ENCODE results near the gene PTPRD.

Gene PTPRD

GRCh38 chr9:10259668-10260067, 353.1 kb downstream of the PTPRD start:
- no peak for TF ChIP-seq CTCF (conservative IDR thresholded peaks at IDR 0.05; ENCODE audit: low read depth, low read length)
- Histone ChIP-seq H3K36me3 (ENCODE audit: insufficient read depth) (no peaks in the 10 kb centered on the region), H3K27ac (no peak overlapping the region), H3K79me2 (ENCODE audit: insufficient read depth, low read depth) (no peaks in the 10 kb centered on the region), H3K4me2 (no peak overlapping the region), H2AFZ (ENCODE audit: low read depth) (no peak overlapping the region), H3K9ac (no peak overlapping the region), H4K20me1 (ENCODE audit: insufficient read depth) (no peaks in the 10 kb centered on the region), H3K27me3 (ENCODE audit: insufficient read depth, low read depth) (no peaks in the 10 kb centered on the region), H3K4me3 (IDR thresholded peaks at IDR 0.05; ENCODE audit: insufficient read depth, low read depth, low read length) (no peak overlapping the region), H3K4me1 (ENCODE audit: low read depth, poor library complexity, severe bottlenecking) (no peaks in the 10 kb centered on the region)

- no peak overlapping the region for H3K4me3 ChIP-seq (IDR thresholded peaks at IDR 0.05; ENCODE audit: insufficient read depth, low read depth, low read length)
- no peaks in the 10 kb centered on the region for H3K4me1 ChIP-seq (ENCODE audit: low read depth, poor library complexity, severe bottlenecking)
- H3K9ac ChIP-seq, result no peak overlapping the region
- H3K27ac ChIP-seq, result no peak overlapping the region
- no peak overlapping the region for H3K4me2 ChIP-seq
- no peaks in the 10 kb centered on the region for H3K27me3 ChIP-seq (ENCODE audit: insufficient read depth, low read depth)
- no peaks in the 10 kb centered on the region for H4K20me1 ChIP-seq (ENCODE audit: insufficient read depth)
- TF ChIP-seq CTCF (conservative IDR thresholded peaks at IDR 0.05; ENCODE audit: low read depth, low read length), result no peak
- no peak overlapping the region for H2AFZ ChIP-seq (ENCODE audit: low read depth)
- no peaks in the 10 kb centered on the region for H3K79me2 ChIP-seq (ENCODE audit: insufficient read depth, low read depth)
- H3K36me3 ChIP-seq (ENCODE audit: insufficient read depth), result no peaks in the 10 kb centered on the region
These were observed 357.0 kb downstream of the PTPRD start for GRCh38 chr9:10255758-10256157.

- Histone ChIP-seq H3K27ac (no peak overlapping the region), H3K36me3 (ENCODE audit: insufficient read depth) (no peaks in the 10 kb centered on the region), H3K4me1 (ENCODE audit: low read depth, poor library complexity, severe bottlenecking) (no peaks in the 10 kb centered on the region), H4K20me1 (ENCODE audit: insufficient read depth) (no peaks in the 10 kb centered on the region), H3K27me3 (ENCODE audit: insufficient read depth, low read depth) (no peaks in the 10 kb centered on the region), H3K4me3 (IDR thresholded peaks at IDR 0.05; ENCODE audit: insufficient read depth, low read depth, low read length) (no peak overlapping the region), H2AFZ (ENCODE audit: low read depth) (no peak overlapping the region), H3K4me2 (no peak overlapping the region), H3K79me2 (ENCODE audit: insufficient read depth, low read depth) (no peaks in the 10 kb centered on the region), H3K9ac (no peak overlapping the region)
- TF ChIP-seq CTCF (conservative IDR thresholded peaks at IDR 0.05; ENCODE audit: low read depth, low read length), result no peak
These were observed 358.5 kb downstream of the PTPRD start for GRCh38 chr9:10254338-10254737.

GRCh38 chr9:10253341-10253740, 359.5 kb downstream of the PTPRD start:
- Histone ChIP-seq H3K4me2 (no peak overlapping the region), H3K4me1 (ENCODE audit: low read depth, poor library complexity, severe bottlenecking) (no peaks in the 10 kb centered on the region), H3K9ac (no peak overlapping the region), H3K27ac (no peak overlapping the region), H3K27me3 (ENCODE audit: insufficient read depth, low read depth) (no peaks in the 10 kb centered on the region), H3K79me2 (ENCODE audit: insufficient read depth, low read depth) (no peaks in the 10 kb centered on the region), H3K4me3 (IDR thresholded peaks at IDR 0.05; ENCODE audit: insufficient read depth, low read depth, low read length) (no peak overlapping the region), H2AFZ (ENCODE audit: low read depth) (no peak overlapping the region), H4K20me1 (ENCODE audit: insufficient read depth) (no peaks in the 10 kb centered on the region), H3K36me3 (ENCODE audit: insufficient read depth) (no peaks in the 10 kb centered on the region)
- no peak for TF ChIP-seq CTCF (conservative IDR thresholded peaks at IDR 0.05; ENCODE audit: low read depth, low read length)

- no peak for TF ChIP-seq CTCF (conservative IDR thresholded peaks at IDR 0.05; ENCODE audit: low read depth, low read length)
- Histone ChIP-seq H4K20me1 (ENCODE audit: insufficient read depth) (no peaks in the 10 kb centered on the region), H3K27me3 (ENCODE audit: insufficient read depth, low read depth) (no peaks in the 10 kb centered on the region), H3K36me3 (ENCODE audit: insufficient read depth) (no peaks in the 10 kb centered on the region), H3K9ac (no peak overlapping the region), H3K27ac (no peak overlapping the region), H3K79me2 (ENCODE audit: insufficient read depth, low read depth) (no peaks in the 10 kb centered on the region), H3K4me3 (IDR thresholded peaks at IDR 0.05; ENCODE audit: insufficient read depth, low read depth, low read length) (no peak overlapping the region), H2AFZ (ENCODE audit: low read depth) (no peak overlapping the region), H3K4me1 (ENCODE audit: low read depth, poor library complexity, severe bottlenecking) (no peaks in the 10 kb centered on the region), H3K4me2 (no peak overlapping the region)
These were observed 360.6 kb downstream of the PTPRD start for GRCh38 chr9:10252174-10252573.

All from KMS-11 (cell line).